NCI-H345 treated with DMSO at 0.1 percent for 48 hours (cell line): ENCODE data around the gene SPECC1.
"Not testable (repeated sequence)": the region's sequence is repeated elsewhere in the genome, so short reads cannot be mapped to it uniquely, and the experiment has no call there.

Experiments
- DNase-seq: peaks from one replicate; lab custom pipeline; 2025; ENCODE audit not compliant: unreplicated experiment; lab: John Stamatoyannopoulos, UW

Gene SPECC1

DNA sequence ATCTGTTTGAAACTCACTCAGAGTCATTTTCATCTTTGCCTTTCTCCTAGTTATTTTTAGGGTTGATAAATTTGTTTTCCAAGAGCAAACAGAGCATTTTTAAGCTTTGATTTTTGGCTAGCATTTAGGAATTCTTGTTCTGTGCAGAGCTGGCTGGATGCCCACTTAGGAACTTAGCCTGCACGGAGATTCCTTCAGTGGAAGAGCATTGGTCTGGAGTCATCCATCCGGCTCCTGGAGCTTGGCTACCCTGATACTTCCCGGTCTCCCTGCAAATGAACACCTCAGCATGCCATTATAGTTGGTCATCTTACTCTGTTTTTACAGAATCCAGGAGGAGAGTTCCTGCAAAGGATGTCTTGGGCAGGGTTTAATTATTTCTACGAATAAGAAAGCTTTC lies 57.1 kb downstream of the SPECC1 start:
- no peak for DNase-seq

DNA sequence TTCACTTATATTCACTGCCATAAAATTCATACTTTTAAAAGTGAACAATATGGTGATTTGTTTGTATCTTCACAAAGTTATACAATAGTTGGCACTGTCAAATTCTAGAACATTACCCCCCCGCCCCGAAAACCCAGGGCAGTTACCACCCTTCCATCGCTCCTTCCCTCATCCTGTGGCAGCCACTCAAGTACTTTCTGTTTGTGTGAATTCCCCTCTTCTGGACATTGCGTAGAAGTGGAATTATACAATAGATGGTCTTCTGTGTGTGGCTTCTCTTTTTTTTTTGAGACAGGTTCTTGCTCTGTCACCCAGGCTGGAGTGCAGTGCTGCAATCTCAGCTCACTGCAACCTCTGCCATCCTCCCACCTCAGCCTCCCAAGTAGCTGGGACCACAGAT lies 58.6 kb downstream of the SPECC1 start:
- no peak for DNase-seq

DNA sequence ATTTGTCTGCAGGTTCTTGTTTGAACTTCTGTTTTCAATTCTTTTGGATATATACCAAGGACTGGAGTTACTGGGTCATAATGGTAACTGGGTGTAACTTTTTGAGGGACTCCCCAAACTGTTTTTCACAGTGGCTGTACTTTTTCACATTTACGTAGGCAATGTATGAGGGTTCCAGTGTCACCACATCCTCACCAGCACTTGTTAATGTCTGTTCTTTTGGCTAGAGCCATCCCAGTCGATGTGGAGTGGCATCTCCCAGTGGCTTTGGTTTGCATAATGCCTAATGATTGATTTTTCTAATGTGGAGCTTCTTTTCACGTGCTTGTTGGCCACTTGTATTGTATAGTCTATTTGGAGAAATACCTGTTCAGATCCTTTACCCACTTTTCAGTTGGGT lies 59.3 kb downstream of the SPECC1 start:
- DNase-seq = no peak

DNA sequence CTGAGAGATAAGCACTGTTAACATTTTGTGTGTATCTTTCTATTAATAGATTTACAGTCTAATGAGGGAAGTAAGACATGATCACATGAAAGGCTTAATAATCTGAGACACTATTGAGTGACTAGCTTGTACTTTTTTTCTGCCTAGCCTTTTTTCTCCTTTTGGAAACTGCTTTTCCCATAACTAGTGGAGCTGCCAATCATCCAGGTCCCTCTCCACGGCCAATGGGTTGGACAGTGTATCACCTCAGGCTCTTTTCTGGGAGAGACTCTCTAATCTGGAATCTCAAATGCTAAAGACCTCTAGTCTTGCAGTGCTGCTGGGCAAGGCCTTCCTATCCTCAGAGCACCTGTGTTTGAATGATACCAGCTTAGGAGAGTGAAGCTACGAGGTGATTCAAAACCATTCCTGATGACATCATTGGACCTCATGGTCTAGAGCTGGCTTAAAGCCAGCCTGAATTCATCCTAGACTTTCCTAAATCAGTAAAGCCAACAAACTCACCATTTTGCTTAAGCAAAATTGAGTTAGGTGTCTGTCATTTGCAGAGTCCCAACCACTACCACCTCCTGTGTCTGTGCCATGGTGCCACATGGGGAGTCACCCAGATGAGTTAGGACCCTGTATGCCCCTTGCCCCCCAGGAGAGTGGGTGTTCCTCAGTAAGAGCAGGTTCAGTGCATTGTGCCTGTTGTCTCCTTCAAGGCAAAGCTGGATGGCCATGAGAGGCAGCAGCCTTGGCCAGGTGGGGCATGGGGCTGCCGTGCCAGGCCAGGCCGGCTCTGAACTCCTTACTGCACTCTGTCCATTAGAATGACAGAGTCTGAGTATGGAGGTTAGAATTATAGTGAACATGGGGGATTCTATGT lies 62.9 kb downstream of the SPECC1 start:
- no peak for DNase-seq

DNA sequence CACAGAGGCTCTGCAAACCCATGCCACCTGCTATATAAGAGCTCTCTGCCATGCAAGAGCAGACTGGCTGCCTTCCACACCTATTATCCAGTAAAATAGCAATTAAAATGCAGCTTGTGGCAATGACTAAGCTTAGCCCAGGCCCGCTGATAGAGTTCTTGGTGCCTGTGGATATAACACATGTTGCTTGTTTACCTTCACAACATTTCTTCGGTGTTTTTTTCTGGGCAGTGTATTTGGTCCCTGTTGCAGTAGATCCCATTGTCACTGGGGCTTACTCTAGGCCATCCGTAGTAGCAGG lies 63.5 kb downstream of the SPECC1 start:
- no peak for DNase-seq

DNA sequence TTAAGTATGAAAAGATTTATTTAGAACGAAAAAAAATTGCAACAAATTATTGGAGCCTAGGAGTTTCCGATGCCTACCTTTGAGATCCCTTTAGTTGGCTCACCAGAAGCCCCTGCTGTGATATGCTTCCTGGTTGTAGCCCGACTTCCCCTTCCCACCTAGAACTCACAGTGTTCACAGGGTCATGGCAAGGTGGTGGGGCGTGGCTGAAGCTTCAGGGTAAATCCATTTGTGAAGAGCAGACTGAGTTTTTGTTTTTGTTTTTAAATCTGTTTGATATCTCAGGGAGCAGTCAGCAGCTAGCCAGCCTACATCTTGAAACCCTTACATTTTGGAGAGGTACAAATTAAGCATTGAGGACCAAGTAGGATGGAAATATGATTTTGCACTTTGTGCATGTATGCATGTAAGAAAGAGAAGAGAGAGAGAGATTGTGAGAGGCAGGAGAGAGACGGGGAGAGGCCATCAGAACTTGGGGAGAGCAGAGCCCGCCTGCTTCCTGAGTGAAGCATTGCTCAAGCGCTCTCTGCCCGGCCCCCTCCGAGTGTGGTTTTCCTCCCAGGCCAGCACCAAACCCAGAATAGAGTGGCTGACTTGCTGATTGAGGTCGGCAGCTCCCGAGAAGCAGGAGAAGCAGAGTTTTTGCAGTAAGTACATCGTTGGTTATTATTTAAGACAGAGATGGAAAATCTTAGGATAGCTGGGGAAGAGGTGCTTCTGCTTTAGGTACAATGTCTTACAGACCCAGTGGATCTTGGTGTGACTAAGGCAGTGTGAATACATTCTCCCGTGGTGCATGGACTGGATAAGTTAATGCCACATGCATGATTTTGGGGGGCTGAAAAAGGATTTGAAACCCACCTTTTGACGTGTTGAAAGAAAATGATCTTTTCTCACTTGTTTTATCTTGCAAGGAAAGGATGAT lies 64.2 kb downstream of the SPECC1 start:
- no peak for DNase-seq

DNA sequence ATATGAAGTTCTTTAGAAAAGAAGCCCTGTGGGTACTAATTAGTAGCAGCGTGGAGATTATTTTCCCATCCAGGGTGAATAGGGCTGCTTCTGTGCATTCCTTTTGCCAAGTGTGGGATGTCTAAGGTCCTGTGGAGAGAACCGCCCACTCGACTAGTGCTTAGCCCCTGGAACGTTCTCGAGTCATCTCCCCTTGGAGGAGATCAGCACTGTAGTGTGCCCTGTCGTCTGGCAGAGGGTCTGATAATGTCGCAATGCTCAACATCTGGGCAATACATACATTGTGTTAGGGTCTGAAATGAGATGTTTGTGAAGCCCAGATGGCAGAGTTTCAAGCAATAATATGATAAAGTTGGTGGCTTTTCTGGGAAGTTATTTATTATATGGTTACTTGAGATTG lies 64.8 kb downstream of the SPECC1 start:
- no peak for DNase-seq

DNA sequence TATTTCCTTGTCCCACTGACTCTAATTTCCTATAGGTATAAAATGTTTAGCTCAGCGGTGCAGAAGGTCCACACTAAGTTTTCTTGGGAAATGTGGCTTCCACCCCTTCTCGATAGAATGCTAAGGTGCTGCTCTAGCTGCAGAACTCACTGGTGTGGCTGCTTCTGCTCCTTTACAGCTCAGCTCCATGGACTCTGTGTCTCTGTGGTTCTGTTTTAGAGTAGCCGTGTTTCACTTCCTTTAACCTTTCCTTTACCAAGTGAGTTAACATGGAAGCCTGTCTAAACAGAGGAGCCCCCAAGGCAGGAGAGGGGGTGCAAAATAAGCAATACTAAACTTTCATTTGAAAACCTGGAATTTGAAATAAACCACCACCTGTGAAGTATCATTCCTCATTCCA lies 65.3 kb downstream of the SPECC1 start:
- no peak for DNase-seq

DNA sequence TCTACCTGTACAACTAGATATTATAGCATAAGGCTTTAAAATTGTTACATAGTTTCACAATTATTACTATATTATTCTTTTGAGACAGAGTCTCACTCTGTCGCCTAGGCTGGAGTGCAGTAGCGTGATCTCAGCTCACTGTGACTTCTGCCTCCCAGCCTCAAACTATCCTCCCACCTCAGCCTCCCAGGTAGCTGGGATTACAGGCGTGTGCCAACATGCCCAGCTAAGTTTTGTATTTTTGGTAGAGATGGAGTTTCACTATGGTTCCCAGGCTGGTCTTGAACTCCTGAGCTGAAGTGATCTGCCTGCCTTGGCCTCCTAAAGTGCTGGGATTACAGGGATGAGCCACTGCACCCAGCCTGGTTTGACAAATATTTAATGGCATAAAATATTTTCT lies 67.0 kb downstream of the SPECC1 start:
- DNase-seq = not testable (repeated sequence)

DNA sequence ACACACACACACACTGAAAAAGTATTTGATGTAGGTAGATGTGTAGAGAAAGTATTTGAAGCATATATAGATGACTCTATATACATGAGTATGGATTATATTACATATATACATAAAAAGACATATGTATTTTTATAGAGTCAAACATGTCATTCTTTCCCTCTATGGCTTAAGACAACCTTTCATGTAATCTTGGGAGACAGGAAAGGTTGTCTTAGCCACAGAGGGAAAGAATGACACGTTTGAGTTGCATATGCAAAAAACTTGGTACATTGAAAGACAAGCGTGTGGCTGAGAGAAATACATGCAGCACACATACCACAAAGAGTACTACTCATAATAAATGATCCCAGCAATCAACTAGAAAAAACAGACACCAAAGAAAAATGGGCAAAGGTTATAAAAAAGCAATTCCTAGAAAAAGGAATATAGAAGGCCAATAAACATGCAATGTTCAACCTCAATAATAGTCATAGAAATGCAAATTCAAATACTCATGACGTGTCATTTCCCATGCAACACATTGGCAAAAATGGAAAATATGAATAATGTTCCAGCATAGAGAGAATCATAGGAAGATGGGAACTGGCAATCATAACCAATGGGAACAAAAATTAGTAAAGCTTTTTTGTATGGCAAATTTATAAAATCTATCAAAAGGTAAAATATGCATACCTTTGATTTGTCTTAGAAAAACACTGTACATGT lies 69.0 kb downstream of the SPECC1 start:
- DNase-seq = no peak

DNA sequence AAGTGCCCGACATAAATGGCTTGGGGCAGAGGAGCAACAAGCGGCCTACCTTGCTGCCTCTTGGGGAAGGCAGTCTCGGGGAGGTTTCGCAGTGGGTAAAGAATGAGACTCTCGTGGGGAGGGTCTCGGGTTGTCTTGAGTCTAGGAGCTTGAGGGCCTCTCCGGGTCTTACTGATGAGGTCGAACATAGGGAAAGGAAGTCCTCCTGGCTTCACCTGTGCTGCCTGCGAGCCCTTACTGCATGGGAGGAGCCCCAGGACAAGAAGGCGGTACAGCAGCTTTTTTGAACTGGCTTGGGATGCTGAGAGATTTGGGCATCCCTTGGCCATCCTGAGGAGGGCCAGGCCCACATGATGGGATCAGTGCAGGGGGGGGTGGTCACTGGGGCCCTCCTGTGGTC lies 71.4 kb downstream of the SPECC1 start:
- DNase-seq = no peak

DNA sequence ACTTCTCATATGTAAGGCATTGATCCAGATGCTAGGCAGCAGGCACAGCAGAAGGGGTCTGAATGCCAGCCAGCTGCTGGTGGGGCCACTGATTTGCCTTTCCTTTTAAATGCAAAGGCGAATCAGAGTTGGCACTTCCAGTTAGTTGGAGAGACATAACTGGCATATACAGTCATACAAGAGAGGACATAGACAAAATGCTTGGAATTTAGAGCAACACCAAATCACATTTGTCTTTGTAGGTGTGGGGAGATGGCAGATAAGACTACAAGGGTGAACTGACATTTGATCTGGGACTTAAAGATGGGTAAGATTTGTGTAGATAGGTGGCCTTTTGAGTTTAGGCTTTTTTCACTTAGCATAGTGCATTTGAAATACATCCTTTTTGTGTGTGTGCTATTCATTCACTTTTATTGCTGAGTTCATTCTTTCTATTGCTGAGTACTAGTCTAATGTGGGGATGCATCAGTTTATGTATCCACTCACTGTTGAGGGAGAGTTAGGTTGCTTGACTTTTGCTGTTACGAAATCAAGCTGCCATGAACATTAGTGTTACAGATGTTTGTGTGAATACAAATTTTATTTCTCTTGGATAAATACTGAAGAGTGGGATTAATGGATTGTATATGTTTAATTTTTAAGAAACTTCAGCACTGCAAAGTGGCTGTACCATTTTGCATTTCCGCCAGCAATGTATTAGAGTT lies 74.1 kb downstream of the SPECC1 start:
- DNase-seq = no peak

DNA sequence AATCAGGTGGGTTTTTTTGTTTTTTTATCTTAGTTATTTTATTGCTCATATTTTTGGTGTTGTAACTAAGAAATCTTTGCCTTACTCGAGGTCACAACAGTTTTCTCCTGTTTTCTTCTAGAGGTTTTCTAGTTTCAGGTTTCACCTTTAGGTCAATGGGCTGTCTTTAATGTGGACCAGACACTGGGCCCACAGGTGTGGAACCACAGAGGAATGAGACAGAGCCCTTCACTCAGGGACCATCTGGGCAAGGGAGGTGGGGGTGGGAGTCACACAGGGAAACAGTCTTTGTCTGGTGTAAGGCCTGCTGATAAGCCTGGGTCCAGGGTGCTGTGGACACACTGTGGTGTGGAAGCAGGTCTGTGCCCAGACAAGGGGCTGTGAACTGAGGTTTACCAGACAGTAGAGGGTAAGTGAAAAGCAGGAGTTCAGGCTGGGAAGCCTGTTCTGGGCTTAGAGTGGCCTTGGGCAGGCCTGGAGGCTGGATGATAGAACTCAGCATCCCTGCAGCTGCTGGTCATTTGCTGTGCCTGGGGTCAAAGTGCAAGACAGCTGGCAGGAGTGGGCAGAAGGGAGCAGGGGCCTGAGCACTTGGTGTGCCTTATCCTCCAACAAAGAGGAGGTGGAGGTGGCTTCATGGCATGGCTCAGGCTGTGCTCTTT lies 75.6 kb downstream of the SPECC1 start:
- no peak for DNase-seq

DNA sequence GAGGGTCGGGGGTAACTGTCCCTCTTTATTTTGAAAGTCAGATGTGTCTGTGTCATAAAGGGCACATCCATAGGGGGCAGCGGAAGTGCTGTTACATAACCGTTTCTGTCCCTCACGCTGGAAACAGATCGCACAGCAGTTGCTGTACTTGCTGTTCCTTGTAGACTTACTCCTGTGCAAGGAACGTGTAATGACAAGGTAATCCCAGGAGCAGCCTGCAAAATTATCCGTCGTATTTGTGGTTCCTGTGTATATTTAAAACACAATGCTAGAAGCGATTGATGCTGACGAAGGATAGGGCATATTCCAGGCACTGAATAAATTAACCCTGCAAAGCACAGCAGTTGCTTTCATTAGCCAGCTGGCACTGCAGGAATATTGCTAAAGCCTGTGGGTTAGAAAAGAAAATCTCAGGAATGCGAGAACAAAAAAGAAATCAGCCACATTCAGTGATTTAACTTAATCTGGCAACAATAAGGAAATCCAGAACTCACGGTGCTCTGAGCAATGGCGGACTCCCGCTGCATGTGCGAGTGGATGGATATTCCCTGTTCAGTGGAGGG lies 76.2 kb downstream of the SPECC1 start:
- no peak for DNase-seq

DNA sequence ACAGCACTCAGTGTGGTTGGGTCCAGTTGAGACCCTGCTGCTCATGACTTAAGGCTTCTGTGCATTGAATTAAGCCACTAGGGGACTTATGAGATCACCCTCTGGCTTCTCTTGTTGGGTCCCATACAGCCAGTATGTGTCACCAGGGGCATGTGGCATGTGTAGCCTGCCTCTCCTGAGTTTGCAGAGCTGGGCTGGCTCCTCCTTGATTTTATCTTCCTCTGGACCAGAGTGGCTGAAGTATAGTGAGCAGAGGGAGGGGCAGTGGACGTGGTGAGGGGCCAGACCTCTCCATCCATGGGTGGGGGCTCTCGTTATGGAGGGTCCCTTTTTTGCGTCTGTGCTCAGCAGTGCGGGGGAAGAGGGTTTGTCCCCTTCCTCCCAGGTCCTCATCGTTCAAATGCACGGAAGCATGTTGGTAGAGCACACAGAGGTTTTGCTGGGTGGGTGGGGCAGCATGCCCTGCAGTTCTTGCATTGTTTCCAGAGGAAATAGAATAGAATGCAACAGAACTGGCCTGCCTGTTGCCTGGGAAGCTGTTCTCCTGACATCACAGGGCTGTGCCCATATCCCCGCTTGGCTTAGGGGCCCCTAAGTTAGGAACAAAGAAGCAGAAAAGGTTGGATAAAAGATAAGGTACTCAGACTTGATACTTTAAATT lies 77.4 kb downstream of the SPECC1 start:
- no peak for DNase-seq

DNA sequence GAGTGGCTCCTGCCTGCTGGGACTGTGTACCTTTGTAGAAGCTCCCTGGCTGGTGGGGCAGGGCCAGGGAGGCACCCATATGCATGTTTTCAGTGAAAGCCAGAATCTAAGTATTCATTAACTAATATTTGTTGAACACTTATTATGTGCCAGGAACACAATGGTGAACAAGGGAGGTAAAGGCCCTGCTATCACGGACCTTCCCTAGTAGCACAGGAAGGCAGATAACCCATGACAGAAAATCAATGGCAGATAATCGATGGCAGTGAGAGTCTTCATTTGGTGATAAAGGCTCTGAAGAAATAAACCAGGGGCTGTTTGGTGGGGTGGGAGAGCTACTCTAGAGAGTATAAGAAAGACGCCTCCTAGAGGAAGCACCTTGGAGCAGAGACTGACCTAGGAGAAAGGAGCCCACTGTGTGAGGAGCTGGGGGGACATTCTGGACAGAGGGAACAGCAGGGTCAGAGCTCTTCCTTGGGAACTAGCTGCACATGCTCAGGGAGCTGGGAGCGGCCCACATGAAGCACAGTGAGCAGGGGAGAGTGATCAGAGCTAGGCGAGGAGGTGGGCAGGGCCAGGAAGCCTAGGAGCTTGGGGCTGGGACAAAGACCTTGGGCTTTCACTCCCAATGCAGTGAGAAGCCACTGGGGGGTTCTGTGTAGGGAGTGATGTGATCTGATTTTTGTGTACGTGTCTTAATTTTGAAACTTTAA lies 78.5 kb downstream of the SPECC1 start:
- DNase-seq = no peak

DNA sequence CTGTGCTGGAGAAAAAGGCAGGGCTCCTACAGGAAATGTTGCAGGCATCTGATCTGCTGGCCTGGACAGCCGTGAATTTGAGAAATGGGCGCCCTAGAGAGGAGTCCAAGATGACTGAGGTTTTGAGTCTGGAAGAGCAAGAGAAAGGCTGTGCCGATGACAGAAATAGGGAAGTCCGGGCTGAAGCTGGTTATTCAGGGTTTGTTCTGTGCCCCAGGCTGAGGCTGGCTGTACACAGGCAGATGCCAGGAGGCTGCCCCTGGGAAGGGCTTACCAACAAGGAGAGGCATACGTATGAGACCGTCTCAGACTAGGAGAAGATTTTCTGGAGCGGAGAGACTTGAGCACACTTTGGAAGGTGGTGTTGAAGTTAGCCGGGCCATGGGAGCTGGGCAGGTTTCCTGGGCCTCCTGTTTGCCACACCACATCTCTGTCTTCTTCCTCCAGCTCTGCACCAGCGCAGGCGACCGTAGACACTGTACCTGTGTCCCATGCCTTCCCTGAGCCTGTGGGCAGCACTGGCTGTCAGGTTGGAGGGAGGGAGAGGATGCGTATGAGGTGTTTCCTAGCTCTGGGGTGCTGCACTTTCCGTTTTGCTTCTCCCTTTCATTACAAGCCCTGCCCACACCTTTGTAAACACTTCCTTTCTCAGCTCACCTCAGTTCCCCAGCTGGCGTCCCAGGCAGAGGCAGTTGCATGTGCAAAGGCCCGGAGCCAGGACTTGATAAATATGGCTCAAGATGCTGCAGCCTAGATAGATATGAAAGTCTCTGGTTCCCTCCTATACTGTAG lies 80.8 kb downstream of the SPECC1 start:
- no peak for DNase-seq
